OCI-LY7 (cell line): ENCODE data around the gene PTPRM. TPM values are rescaled to one million over a fixed set of nuclear protein-coding genes. Genes with fewer than 3 reads are reported as not detected.

Experiments
- BruUV-seq: library from RNA; stranded (reverse); fragments of 400-500 nt; replicated peaks from 2 replicates; lab custom pipeline; 2021; lab: Mats Ljungman, UMichigan
- CTCF ChIA-PET: fragments of 300-600 bp; sonication (Branson Sonifier 250); formaldehyde crosslinking; loops from one replicate; lab custom pipeline; 2022; ENCODE audit warnings: antibody characterized with exemption; ENCODE audit not compliant: unreplicated experiment; lab: Charles Lee
- POLR2A ChIA-PET: fragments of 300-600 bp; sonication (Branson Sonifier 250); formaldehyde crosslinking; loops from one replicate; lab custom pipeline; 2022; ENCODE audit warnings: antibody characterized with exemption; lab: Charles Lee
- DNase-seq: peaks from one replicate; pipeline ENCODE4 v3.0.0-alpha.2; 2015; ENCODE audit warnings: low spot score
- H2AFZ ChIP-seq: fragments of 200-600 bp; sonication (generic), shearing (Covaris generic); 2 replicates; pipeline ENCODE4 v1.6.1; 2014; ENCODE audit warnings: mild to moderate bottlenecking, antibody characterized with exemption, low read length, moderate library complexity
- H3K27ac ChIP-seq: fragments of 200-600 bp; sonication (generic); 2 replicates; pipeline ENCODE4 v1.5.1; 2014; ENCODE audit warnings: mixed run types, low read depth, mild to moderate bottlenecking, moderate library complexity, low read length, inconsistent platforms; ENCODE audit not compliant: poor library complexity, severe bottlenecking
- H3K36me3 ChIP-seq: fragments of 200-600 bp; sonication (generic); 2 replicates; pipeline ENCODE4 v1.6.1; 2014; ENCODE audit warnings: mild to moderate bottlenecking, antibody characterized with exemption, low read length, moderate library complexity, mixed read lengths; ENCODE audit not compliant: insufficient read depth
- H3K4me1 ChIP-seq: fragments of 200-600 bp; sonication (generic); 2 replicates; pipeline ENCODE4 v1.5.1; 2014; ENCODE audit warnings: mild to moderate bottlenecking, low read length; ENCODE audit not compliant: insufficient read depth, poor library complexity, severe bottlenecking
- H3K4me2 ChIP-seq: fragments of 200-600 bp; sonication (generic); 2 replicates; pipeline ENCODE4 v1.6.1; 2014; ENCODE audit warnings: mild to moderate bottlenecking, low read length
- H3K4me3 ChIP-seq: fragments of 200-600 bp; sonication (generic); 2 replicates; pipeline ENCODE4 v1.5.1; 2014; ENCODE audit warnings: mild to moderate bottlenecking, low read depth, low read length; ENCODE audit not compliant: poor library complexity, severe bottlenecking
- H3K79me2 ChIP-seq: fragments of 200-600 bp; sonication (generic); 2 replicates; pipeline ENCODE4 v1.6.1; 2016; ENCODE audit warnings: low read depth, mild to moderate bottlenecking, low read length, moderate library complexity, mixed read lengths; ENCODE audit not compliant: insufficient read depth
- H3K9me2 ChIP-seq: fragments of 200-600 bp; sonication (generic); 2 replicates; pipeline ENCODE4 v1.6.1; 2016; ENCODE audit warnings: mild to moderate bottlenecking, low read length, mixed read lengths; ENCODE audit not compliant: insufficient read depth
- H3K9me3 ChIP-seq: fragments of 200-600 bp; sonication (generic); 2 replicates; pipeline ENCODE4 v1.6.1; 2014; ENCODE audit warnings: mild to moderate bottlenecking, mixed run types, low read length, mixed read lengths
- H4K20me1 ChIP-seq: fragments of 200-600 bp; sonication (generic); 2 replicates; pipeline ENCODE4 v1.6.1; 2014; ENCODE audit warnings: mild to moderate bottlenecking, antibody characterized with exemption, low read length, moderate library complexity, mixed read lengths; ENCODE audit not compliant: insufficient read depth
- EZH2phosphoT487 ChIP-seq: fragments of 200-600 bp; sonication (generic); IDR thresholded peaks from 2 replicates; pipeline ENCODE4 v1.6.1; 2018; ENCODE audit warnings: low read depth, borderline replicate concordance, mild to moderate bottlenecking, mixed run types, antibody characterized with exemption, low read length, moderate library complexity, mixed read lengths
- intact Hi-C: fragments of 100-400 bp; cut with micrococcal nuclease; formaldehyde crosslinking; loops from one replicate; pipeline ENCODE4 v1.10.0; 2022; ENCODE audit not compliant: unreplicated experiment
- total RNA-seq, 2 experiments: library from RNA; depleted of rRNA in 1 of 2; stranded (reverse); fragments of >200 nt in 1 of 2; shearing (Covaris generic) in 1 of 2; gene quantifications; 2 replicates each; pipeline ENCODE4 v1.2.3, GENCODE V29; 2014 to 2022
- TF ChIP-seq, protein P1 (sequence below): fragments of 200-600 bp; sonication (generic); conservative IDR thresholded peaks from 2 replicates; pipeline ENCODE4 v1.5.1; 2014; ENCODE audit warnings: mild to moderate bottlenecking, antibody characterized with exemption, low read length, moderate library complexity, mixed read lengths

Gene PTPRM
- total RNA-seq, 2 experiments from 2014 or later: not detected

GRCh38 chr18:8351161-8351560, 784.0 kb downstream of the PTPRM start:
- ChIA-PET CTCF (no interaction called here), POLR2A (no interaction called here)
- Histone ChIP-seq H2AFZ (no peak overlapping the region), H3K9me3 (no peaks in the 10 kb centered on the region), H3K4me1 (no peaks in the 10 kb centered on the region), H4K20me1 (no peaks in the 10 kb centered on the region), H3K36me3 (no peaks in the 10 kb centered on the region), H3K79me2 (no peaks in the 10 kb centered on the region), H3K4me3 (no peak overlapping the region), H3K4me2 (no peak overlapping the region), H3K9me2 (no peaks in the 10 kb centered on the region), H3K27ac (no peak overlapping the region)
- DNase-seq: no peak
- intact Hi-C loops: no loop called here
- TF ChIP-seq EZH2phosphoT487: no peak
- TF ChIP-seq, protein P1, sequence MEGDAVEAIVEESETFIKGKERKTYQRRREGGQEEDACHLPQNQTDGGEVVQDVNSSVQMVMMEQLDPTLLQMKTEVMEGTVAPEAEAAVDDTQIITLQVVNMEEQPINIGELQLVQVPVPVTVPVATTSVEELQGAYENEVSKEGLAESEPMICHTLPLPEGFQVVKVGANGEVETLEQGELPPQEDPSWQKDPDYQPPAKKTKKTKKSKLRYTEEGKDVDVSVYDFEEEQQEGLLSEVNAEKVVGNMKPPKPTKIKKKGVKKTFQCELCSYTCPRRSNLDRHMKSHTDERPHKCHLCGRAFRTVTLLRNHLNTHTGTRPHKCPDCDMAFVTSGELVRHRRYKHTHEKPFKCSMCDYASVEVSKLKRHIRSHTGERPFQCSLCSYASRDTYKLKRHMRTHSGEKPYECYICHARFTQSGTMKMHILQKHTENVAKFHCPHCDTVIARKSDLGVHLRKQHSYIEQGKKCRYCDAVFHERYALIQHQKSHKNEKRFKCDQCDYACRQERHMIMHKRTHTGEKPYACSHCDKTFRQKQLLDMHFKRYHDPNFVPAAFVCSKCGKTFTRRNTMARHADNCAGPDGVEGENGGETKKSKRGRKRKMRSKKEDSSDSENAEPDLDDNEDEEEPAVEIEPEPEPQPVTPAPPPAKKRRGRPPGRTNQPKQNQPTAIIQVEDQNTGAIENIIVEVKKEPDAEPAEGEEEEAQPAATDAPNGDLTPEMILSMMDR: no peak
- no TSS peak for BruUV-seq

DNA sequence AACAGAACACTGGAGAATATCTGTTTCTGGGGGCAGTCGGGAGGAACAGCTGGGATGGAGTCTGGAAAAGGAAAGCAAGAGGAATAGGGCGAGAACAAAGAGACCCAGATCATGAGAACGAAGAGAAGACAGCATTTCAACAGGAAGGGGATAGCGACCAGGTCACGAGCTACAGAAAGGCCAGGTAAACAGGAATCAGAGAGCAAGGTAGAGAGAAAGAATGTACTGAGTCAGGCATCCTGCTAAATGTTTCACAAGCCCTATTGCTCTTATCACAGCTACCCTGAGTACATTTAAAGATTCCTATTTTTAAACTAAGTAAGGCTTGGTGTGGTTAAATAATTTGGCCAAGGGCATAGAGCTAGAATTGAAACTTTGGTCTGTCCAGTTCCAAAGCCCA, 787.2 kb downstream of the PTPRM start:
- no peaks in the 10 kb centered on the region for H3K4me1 ChIP-seq
- CTCF ChIA-PET: no interaction called here
- no peaks in the 10 kb centered on the region for H4K20me1 ChIP-seq
- no peaks in the 10 kb centered on the region for H3K9me3 ChIP-seq
- no peak overlapping the region for H3K4me2 ChIP-seq
- H3K79me2 ChIP-seq: no peaks in the 10 kb centered on the region
- no TSS peak for BruUV-seq
- no peak for DNase-seq
- H3K36me3 ChIP-seq: no peaks in the 10 kb centered on the region
- TF ChIP-seq, protein P1: no peak
- H2AFZ ChIP-seq: no peak overlapping the region
- no peak overlapping the region for H3K4me3 ChIP-seq
- no peak overlapping the region for H3K27ac ChIP-seq
- POLR2A ChIA-PET: interaction anchor here (0.6 kb wide), 1 partner anchor 1292 kb away, joined by 3 read pairs; no protein-coding TSS in a partner anchor
- H3K9me2 ChIP-seq: no peaks in the 10 kb centered on the region
- intact Hi-C loops: no loop called here

DNA sequence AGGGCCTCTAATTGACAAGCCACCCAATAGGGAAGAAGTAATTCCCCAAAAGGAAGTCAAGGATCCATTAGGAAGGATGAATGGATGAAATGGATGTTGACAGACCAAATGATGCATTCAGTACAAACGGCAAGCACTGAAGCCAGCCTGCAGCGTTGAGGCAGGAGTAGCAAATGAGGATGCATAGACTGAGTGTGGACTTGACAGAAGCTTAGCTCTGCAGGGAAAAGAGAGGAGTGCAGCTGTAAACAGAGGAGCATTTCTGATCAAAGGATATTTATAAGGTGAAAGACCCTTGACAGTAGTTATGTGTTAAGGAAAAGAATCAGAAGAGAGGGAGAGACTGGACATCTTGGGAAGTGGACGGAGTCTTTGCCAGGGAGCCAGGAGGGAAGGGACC, 788.9 kb downstream of the PTPRM start:
- H3K4me2 ChIP-seq: no peak overlapping the region
- POLR2A ChIA-PET: no interaction called here
- no peak overlapping the region for H3K4me3 ChIP-seq
- no peak for TF ChIP-seq EZH2phosphoT487
- TF ChIP-seq, protein P1: no peak
- DNase-seq: no peak
- no peaks in the 10 kb centered on the region for H3K36me3 ChIP-seq
- H3K79me2 ChIP-seq: no peaks in the 10 kb centered on the region
- intact Hi-C loops: no loop called here
- no peaks in the 10 kb centered on the region for H3K9me3 ChIP-seq
- H3K4me1 ChIP-seq: no peaks in the 10 kb centered on the region
- H2AFZ ChIP-seq: no peak overlapping the region
- H3K27ac ChIP-seq: no peak overlapping the region
- H4K20me1 ChIP-seq: no peaks in the 10 kb centered on the region
- no TSS peak for BruUV-seq
- H3K9me2 ChIP-seq: no peaks in the 10 kb centered on the region
- CTCF ChIA-PET: no interaction called here
